GM21825 (cell line): ENCODE results near the gene ORAI3.
A peak's percentile ranks its signal among the peaks of the same experiment; 100 is the strongest.

Experiments used
- ATAC-seq: cut with Tn5 transposase; IDR thresholded peaks from one replicate; pipeline ENCODE4 v1.9.1; 2021; ENCODE audit warnings: mild to moderate bottlenecking, moderate library complexity; ENCODE audit not compliant: unreplicated experiment

The ORAI3 gene

GRCh38 chr16:30946671-30947540, 2.0 kb upstream of the ORAI3 start:
- no peak for ATAC-seq

- no peak for ATAC-seq
These were observed 1.4 kb upstream of the ORAI3 start for GRCh38 chr16:30947541-30947858.

GRCh38 chr16:30947859-30948666, 805 bp upstream of the ORAI3 start:
- no peak for ATAC-seq

DNA sequence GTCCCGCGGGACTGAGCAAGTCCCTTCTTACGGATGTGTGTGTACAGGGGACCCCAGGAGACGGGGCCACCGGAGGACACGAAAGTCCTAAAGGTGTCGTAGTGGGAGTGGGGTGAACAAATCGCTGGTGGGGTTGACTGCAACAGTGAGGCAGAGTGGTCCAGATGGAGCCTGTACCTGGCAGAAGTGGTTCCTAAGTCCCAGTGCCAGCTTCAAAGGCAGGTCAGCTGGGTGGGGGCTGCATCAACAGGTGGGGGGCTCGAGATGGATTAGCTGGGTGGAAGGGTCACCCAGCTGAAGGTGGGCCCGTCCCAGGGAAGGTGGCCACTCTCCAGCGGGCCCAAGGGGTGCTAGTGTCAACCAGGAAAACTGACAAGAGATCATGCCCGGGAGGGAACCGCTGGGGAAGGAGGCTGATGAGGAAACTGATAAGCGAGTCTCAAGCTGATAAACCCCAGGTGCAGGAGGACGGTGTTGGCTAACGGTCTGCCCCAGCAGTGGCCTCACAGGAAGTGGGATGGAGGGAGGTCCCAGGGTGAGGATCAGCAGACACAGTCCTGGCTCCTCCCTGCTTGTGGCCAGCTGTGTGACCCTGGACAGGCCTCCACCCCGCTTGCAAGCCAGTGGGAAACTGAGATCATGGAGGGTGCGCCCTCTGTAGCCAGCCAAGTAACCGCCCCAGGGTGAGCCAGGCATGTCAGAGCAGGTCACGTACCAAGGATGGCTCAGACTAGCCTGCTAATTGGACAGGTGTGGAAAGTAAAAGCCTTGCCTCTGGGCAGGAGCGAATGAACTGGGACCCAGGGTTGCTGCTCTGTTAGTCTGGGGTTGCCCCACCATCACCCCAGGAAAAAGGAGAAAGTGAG, 1.0 kb downstream of the ORAI3 start:
- peak; percentile 52 for ATAC-seq

GRCh38 chr16:30950516-30951065, 1.7 kb downstream of the ORAI3 start:
- no peak for ATAC-seq

- ATAC-seq = no peak
These were observed 2.3 kb downstream of the ORAI3 start for GRCh38 chr16:30951193-30951592.

DNA sequence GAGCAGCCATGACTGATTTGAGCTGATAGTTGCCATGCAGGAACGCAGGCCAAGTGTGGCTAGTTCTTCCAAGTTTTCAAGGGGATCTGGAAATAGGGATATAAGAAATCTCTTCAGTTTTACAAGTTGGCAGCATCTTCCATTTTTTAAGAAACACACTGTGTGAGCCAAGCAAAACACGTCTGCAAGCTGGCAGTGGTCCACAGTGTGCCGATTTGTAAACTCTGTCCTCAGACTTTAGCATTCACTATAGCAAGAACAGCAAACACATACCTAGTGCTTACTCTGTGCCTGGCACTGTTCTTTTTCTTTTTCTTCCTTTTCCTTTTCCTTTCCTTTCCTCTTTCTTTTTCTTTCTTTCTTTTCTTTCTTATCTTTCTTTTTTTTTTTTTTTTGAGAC, 2.9 kb downstream of the ORAI3 start:
- no peak for ATAC-seq

- no peak for ATAC-seq
These were observed 4.2 kb downstream of the ORAI3 start for GRCh38 chr16:30953111-30953510.

GRCh38 chr16:30953511-30954124, 4.8 kb downstream of the ORAI3 start:
- ATAC-seq = no peak

- no peak for ATAC-seq
These were observed 6.1 kb downstream of the ORAI3 start for GRCh38 chr16:30954993-30955392.

DNA sequence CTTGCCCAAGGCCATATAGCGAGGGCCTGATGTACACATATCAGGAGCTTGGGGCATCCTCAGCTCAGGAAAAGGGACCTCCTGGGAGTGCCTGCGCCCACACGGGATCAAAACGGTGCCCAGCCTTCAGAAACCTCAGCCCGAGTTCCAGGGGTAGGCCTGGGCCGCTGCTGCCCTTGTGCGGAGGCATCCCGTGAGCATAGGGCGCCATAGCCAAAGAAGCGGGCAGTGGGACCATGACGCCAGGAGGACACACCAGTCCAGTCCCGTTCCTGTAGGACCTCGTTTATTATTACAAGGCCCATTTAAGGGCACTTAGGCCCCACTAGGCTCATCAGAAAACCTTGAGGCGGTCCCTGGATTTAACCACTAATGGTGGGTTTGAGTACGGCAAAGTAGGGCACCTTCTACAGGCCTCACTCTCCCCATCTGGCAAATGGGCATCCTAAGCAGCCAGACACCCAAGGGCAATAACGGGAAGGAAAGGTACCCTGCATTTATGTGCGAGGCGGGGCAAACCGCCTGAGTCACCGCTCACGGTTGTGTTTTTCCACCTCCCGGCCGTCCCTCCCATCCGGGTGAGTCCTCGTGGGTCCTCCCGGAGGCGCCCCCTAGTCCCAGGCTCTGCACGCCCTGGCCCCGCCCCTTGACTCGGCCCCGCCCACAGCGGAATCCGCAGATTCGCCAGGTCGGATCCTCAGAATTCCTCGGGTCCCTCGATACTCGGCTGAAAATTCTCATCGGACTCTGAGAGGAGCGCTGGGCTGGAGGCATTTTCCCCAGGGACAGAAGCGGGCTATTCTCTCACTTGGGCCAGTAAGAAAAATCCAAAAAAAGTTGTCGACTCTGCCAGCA, 8.0 kb downstream of the ORAI3 start:
- ATAC-seq = peak; percentile 42

GRCh38 chr16:30957456-30958174, 8.7 kb downstream of the ORAI3 start, which contains the start of gene SETD1A:
Gene SETD1A (plus strand): TSS chr16:30957754. CDS start chr16:30958732, 978 bp downstream.
- peak; percentile 67 for ATAC-seq

- peak; percentile 16 for ATAC-seq
These were observed 9.6 kb downstream of the ORAI3 start for GRCh38 chr16:30958175-30959079.

- no peak for ATAC-seq
These were observed 12.5 kb downstream of the ORAI3 start for GRCh38 chr16:30961384-30961783.

DNA sequence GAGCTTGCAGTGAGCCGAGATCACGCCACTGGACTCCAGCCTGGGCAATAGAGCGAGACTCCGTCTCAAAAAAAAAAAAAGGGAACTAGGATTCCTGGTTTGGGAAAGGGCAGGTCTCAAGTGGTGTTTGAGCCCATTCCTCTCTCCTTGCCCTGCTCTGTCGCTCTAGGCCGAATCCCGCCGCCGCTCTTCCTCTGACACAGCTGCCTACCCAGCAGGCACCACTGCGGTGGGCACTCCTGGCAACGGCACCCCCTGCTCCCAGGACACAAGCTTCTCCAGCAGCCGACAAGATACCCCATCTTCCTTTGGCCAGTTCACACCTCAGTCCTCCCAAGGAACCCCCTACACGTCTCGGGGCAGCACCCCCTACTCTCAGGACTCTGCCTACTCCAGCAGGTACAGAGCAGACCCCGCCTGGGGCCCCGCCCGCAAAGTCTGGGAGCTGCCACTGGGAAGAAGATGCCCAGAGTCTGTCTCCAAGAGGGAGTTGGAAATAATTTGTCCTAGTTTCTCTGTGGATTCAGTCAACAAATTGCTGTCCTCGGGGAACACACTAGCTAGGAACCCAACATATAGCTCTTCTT, 15.2 kb downstream of the ORAI3 start:
- ATAC-seq = no peak

GRCh38 chr16:30964574-30965226, 15.8 kb downstream of the ORAI3 start:
- ATAC-seq = no peak

- no peak for ATAC-seq
These were observed 16.6 kb downstream of the ORAI3 start for GRCh38 chr16:30965436-30965835.
